T-helper 1 cell (primary cell): ENCODE results near the gene SH3D19.

Experiments used
- DNase-seq, 5 donors: peaks; one replicate each; pipeline ENCODE4 v3.0.0-alpha.2; 2012 to 2020

SH3D19 gene

GRCh38 chr4:151227731-151228130 is 97.7 kb downstream of the SH3D19 start:
- no peak for DNase-seq

- no peak for DNase-seq
Measured at GRCh38 chr4:151227172-151227571, 98.2 kb downstream of the SH3D19 start.

- DNase-seq, result no peak
Measured at GRCh38 chr4:151226004-151226932, 99.1 kb downstream of the SH3D19 start.

- no peak for DNase-seq
Measured at GRCh38 chr4:151223465-151223864, 101.9 kb downstream of the SH3D19 start.

GRCh38 chr4:151219948-151220347 is 105.5 kb downstream of the SH3D19 start:
- DNase-seq, result no peak

- DNase-seq, result no peak
Measured at GRCh38 chr4:151219091-151219490, 106.3 kb downstream of the SH3D19 start.

GRCh38 chr4:151218343-151218742 is 107.1 kb downstream of the SH3D19 start:
- DNase-seq, result no peak

GRCh38 chr4:151217326-151217725 is 108.1 kb downstream of the SH3D19 start:
- DNase-seq, result no peak

- DNase-seq, result no peak
Measured at GRCh38 chr4:151215295-151215694, 110.1 kb downstream of the SH3D19 start.

GRCh38 chr4:151207868-151208267 is 117.5 kb downstream of the SH3D19 start:
- DNase-seq, result no peak

GRCh38 chr4:151207186-151207585 is 118.2 kb downstream of the SH3D19 start:
- no peak for DNase-seq

GRCh38 chr4:151206241-151207005 is 119.0 kb downstream of the SH3D19 start:
- DNase-seq, result no peak

- no peak for DNase-seq
Measured at GRCh38 chr4:151205722-151206121, 119.7 kb downstream of the SH3D19 start.

GRCh38 chr4:151204925-151205524 is 120.4 kb downstream of the SH3D19 start:
- no peak for DNase-seq

GRCh38 chr4:151202851-151203455 is 122.5 kb downstream of the SH3D19 start:
- DNase-seq, result no peak

GRCh38 chr4:151202381-151202780 is 123.0 kb downstream of the SH3D19 start:
- no peak for DNase-seq

GRCh38 chr4:151199319-151200190 is 125.8 kb downstream of the SH3D19 start:
- no peak for DNase-seq

- DNase-seq, result no peak
Measured at GRCh38 chr4:151198748-151199147, 126.7 kb downstream of the SH3D19 start.

GRCh38 chr4:151197247-151197646 is 128.2 kb downstream of the SH3D19 start:
- DNase-seq, result no peak

GRCh38 chr4:151195801-151196200 is 129.6 kb downstream of the SH3D19 start:
- no peak for DNase-seq

GRCh38 chr4:151193414-151193813 is 132.0 kb downstream of the SH3D19 start:
- DNase-seq, result no peak
